Measurements from ENCODE around the gene SEC63. TPM values are rescaled to one million over a fixed set of nuclear protein-coding genes. Genes with fewer than 3 reads are reported as not detected.
"Not testable (repeated sequence)": the region's sequence is repeated elsewhere in the genome, so short reads cannot be mapped to it uniquely, and the experiment has no call there.

SEC63 gene
- total and polyA plus RNA-seq, 12 donors, result 23.8 to 190 (median 64.1) TPM

DNA sequence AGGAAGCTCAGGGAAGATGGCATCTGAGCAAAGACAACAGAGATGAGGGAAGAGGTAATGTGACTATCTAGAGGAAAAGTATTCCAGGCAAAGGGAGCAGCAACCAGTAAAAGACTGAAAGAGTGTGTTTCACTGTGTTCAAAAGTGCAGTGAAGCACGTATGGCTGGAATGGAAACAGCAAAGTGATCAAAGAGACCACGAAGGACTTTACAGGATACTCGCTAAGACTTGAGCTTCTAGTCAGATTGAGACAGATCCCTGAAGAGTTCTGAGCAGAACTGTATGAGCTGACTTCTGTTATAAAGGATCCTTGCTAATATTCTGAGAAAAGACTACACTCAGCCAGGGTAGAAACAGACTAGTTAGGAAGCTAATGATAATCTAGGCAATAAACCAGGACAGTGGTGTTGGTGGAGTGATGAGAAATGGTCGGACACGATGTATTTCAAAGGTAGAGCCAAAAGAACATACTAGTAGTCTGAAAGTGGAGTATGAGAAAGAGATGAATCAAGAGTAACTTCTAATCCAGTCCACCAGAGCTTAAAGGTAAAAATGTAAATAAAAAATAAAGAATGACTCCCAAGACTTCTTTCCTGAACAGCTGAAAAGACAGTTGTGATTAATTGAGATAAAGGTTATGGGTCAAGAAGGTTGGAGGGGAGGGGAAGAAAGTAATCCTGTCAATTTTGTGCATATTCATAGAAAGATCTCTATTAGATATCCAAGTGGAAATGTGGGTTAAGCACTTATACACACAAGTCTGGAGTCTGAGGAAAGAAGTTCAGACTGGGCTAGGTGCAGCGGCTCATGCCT lies 14.2 kb downstream of the SEC63 start:
- intact Hi-C loops (cut with DNase I), result no loop called here
- Histone ChIP-seq H3K4me1 (replicated peaks in 1 of 2) (peaks cover 34 to 40% of the 10 kb centered on the region in 2 donors), H3K9me3 (replicated peaks in 1 of 3) (no peaks in the 10 kb centered on the region), H3K36me3 (replicated peaks in 1 of 2) (no peaks in the 10 kb centered on the region), H3K27me3 (no peaks in the 10 kb centered on the region), H3K27ac (peak overlapping the region in 1 of 5 donors; percentile 1), H3K4me3 (no peak overlapping the region)
- 65 to 71% (median 68%) methylated on average over 6 of the region's 6 CpGs for WGBS, 4 donors
- TF ChIP-seq, protein P1, sequence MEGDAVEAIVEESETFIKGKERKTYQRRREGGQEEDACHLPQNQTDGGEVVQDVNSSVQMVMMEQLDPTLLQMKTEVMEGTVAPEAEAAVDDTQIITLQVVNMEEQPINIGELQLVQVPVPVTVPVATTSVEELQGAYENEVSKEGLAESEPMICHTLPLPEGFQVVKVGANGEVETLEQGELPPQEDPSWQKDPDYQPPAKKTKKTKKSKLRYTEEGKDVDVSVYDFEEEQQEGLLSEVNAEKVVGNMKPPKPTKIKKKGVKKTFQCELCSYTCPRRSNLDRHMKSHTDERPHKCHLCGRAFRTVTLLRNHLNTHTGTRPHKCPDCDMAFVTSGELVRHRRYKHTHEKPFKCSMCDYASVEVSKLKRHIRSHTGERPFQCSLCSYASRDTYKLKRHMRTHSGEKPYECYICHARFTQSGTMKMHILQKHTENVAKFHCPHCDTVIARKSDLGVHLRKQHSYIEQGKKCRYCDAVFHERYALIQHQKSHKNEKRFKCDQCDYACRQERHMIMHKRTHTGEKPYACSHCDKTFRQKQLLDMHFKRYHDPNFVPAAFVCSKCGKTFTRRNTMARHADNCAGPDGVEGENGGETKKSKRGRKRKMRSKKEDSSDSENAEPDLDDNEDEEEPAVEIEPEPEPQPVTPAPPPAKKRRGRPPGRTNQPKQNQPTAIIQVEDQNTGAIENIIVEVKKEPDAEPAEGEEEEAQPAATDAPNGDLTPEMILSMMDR (IDR thresholded peaks at IDR 0.05), result no peak
- no peak for TF ChIP-seq POLR2A (IDR thresholded peaks at IDR 0.05)
- DNase-seq, result no peak

DNA sequence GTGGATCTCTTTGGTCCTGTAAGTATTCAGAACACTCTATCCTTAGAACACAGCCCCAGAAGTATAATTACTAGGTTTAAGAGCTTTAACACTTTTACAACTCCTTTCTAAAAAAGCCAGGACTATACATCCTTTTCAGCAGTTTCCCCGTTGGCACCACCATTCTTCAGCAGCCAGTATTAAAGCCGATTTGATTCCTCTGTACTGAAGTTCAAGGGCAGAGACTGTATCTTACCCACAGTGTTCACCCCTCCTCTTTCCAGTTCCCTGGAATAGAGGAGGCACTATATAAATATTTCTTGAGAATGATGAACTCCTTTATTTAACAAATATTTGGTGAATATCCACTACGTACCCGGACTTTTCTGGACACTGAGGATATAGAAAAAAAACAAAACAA lies 15.9 kb downstream of the SEC63 start:
- TF ChIP-seq, protein P1 (IDR thresholded peaks at IDR 0.05), result no peak
- no peak for TF ChIP-seq POLR2A (IDR thresholded peaks at IDR 0.05)
- intact Hi-C loops (cut with DNase I), result no loop called here
- Histone ChIP-seq H3K27ac (peak overlapping the region in 2 of 5 donors; percentile 5 to 19), H3K4me1 (replicated peaks in 1 of 2) (peaks cover 34 to 40% of the 10 kb centered on the region in 2 donors), H3K9me3 (replicated peaks in 1 of 3) (no peaks in the 10 kb centered on the region), H3K36me3 (replicated peaks in 1 of 2) (no peaks in the 10 kb centered on the region), H3K27me3 (no peaks in the 10 kb centered on the region), H3K4me3 (no peak overlapping the region)
- 32 to 45% (median 41%) methylated on average over 4 of the region's 4 CpGs for WGBS, 4 donors
- DNase-seq, result no peak

DNA sequence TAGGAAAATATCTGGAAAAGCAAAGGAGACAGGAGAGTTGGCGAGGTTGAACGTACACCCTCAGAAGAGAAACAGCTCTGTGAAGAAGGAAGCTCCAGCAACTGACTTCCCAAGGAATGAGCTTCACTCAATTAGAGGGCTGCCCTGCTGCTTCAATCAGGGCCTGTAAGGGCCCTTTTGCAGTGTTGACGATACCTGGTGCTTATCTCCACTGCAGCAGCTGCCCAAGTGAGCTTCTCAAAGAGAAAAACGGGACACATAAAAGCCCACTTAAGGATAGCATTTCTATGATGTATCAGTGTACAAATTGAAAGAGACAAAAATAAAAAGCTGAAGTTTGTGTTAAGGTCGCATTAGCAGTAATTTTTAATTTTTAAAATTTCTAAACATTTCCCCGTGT lies 16.4 kb downstream of the SEC63 start:
- DNase-seq, result no peak

DNA sequence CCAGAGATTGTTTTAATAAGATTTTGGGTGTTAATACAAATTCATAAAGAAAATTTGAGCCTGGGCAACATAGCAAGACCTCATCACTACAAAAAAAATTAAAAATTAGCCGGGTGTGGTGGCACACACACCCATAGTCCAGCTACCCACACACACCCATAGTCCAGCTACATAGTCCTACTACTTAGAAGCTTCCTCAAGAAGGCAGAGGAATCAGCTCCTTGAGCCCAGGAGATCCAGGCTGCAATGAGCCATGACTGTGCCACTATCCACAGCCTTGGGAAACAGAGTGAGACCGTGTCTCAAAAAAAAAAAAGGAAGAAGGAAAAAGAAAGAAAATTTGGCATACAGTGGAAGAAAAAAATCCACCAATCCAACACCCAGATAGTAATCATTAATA lies 16.8 kb downstream of the SEC63 start:
- Histone ChIP-seq H3K4me1 (replicated peaks in 1 of 2) (peaks cover 33 to 40% of the 10 kb centered on the region in 2 donors), H3K27ac (peak overlapping the region in 3 of 5 donors; percentile 12 to 48 (median 31)), H3K9me3 (replicated peaks in 1 of 3) (no peaks in the 10 kb centered on the region), H3K36me3 (replicated peaks in 1 of 2) (no peaks in the 10 kb centered on the region), H3K27me3 (no peaks in the 10 kb centered on the region), H3K4me3 (no peak overlapping the region)
- intact Hi-C loops (cut with DNase I), result no loop called here
- no peak for TF ChIP-seq POLR2A (IDR thresholded peaks at IDR 0.05)
- TF ChIP-seq, protein P1 (IDR thresholded peaks at IDR 0.05), result no peak
- no peak for DNase-seq
- 58 to 74% (median 69%) methylated on average over 2 of the region's 2 CpGs for WGBS, 4 donors

More for the DNA sequence above, 16.4 kb downstream of the SEC63 start:
- intact Hi-C loops (cut with DNase I), result no loop called here
- H3K27ac ChIP-seq, result peak overlapping the region in 2 of 5 donors; percentile 31 to 48
- WGBS, 4 donors, result 49 to 59% (median 56%) methylated on average over 6 of the region's 6 CpGs
- H3K27me3 ChIP-seq, result no peaks in the 10 kb centered on the region
- no peak for TF ChIP-seq POLR2A (IDR thresholded peaks at IDR 0.05)
- TF ChIP-seq, protein P1 (IDR thresholded peaks at IDR 0.05), result no peak
- H3K9me3 ChIP-seq (replicated peaks in 1 of 3), result no peaks in the 10 kb centered on the region
- peaks cover 34 to 40% of the 10 kb centered on the region in 2 donors for H3K4me1 ChIP-seq (replicated peaks in 1 of 2)
- no peak overlapping the region for H3K4me3 ChIP-seq
- H3K36me3 ChIP-seq (replicated peaks in 1 of 2), result no peaks in the 10 kb centered on the region

DNA sequence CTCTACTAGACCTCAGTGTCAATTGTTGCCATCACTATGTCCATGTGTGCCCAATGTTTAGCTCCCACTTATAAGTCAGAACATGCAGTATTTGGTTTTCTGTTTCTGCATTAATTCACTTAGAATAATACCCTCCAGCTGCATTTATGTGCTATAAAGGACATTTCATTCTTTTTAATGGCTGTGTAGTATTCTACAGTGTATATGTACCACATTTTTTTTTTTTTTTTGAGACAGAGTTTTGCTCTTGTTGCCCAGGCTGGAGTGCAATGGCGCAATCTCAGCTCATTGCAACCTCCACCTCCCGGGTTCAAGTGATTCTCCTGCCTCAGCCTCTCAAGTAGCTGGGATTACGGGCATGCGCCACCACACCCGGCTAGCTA lies 21.1 kb downstream of the SEC63 start:
- peaks cover 12 to 17% of the 10 kb centered on the region in 2 donors for H3K4me1 ChIP-seq (replicated peaks in 1 of 2)
- H3K27me3 ChIP-seq; DNase-seq; H3K36me3 ChIP-seq (replicated peaks in 1 of 2); H3K9me3 ChIP-seq (replicated peaks in 1 of 3); H3K4me3 ChIP-seq; H3K27ac ChIP-seq; intact Hi-C loops (cut with DNase I): not testable (repeated sequence)
- 98 to 100% (median 100%) methylated on average over 5 of the region's 5 CpGs for WGBS, 4 donors

All from adrenal gland (tissue), 12 donors.